Right ventricle myocardium inferior (tissue), 1 donor: ENCODE results near the gene RFX7. TPM values are rescaled to one million over a fixed set of nuclear protein-coding genes. Genes with fewer than 3 reads are reported as not detected.

Experiments
- ATAC-seq: fragments of 200-7000 bp; cut with Tn5 transposase; one replicate; pipeline ENCODE4 v1.9.1; 2020; ENCODE audit warnings: mild to moderate bottlenecking, moderate library complexity
- DNase-seq: peaks from one replicate; pipeline ENCODE4 v3.0.0; 2021; ENCODE audit errors: missing footprints
- intact Hi-C: fragments of 100-400 bp; cut with DNase I; formaldehyde crosslinking; loops from one replicate; pipeline ENCODE4 v1.11.0; 2022
- total RNA-seq: library from RNA; stranded (reverse); fragmentation: NEBNext Ultra II Directional; extraction: Animal tissue kit (Norgen Biotek cat#: 25700); gene quantifications from one replicate; pipeline ENCODE4 v1.2.1, GENCODE V29; 2021
- donor health status: DM: no; HTN: yes; CAD: no; lungs with severe emphysema.

Gene RFX7
- total RNA-seq, 1 donor from 2014 or later, result 5.8 TPM

GRCh38 chr15:56077081-56077480, 166.6 kb downstream of the RFX7 start:
- ATAC-seq (no peak), DNase-seq (no peak)
- intact Hi-C loops, result no loop called here

GRCh38 chr15:56076640-56077039, 167.0 kb downstream of the RFX7 start:
- ATAC-seq (no peak), DNase-seq (no peak)
- intact Hi-C loops, result no loop called here

DNA sequence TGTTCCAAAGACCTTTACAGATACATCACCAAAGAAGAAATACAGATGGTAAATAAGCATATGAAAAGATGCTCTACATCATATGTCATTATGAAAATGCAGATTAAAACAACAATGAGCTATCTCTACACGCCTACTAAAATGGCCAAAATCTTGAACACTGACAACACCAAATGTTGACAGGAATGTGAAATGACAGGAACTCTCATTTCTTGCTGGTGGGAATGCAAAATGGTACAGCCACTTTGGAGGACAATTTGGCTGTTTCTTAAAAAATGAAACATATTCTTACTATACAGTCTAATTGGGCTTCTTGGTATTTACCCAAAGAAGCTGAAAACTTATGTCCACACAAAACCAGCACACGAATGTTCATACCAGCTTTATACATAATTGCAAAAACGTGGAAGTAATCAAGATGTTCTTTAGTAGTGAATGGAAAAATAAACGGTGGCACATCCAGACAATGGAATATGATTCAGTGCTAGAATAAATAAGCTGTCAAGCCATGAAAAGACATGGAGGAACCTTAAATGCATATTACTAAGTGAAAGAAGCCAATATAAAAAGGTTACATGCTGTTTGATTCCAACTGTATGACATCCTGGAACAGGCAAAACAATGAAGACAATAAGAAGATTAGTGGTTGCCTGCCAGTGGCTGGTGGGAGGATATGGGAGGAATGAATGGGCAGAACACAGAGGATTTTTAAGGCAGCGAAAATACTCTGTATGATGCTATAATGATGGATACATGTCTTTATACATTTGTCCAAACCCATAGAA, 169.0 kb downstream of the RFX7 start:
- DNase-seq, result no peak
- intact Hi-C loops, result no loop called here
- ATAC-seq, result no peak

GRCh38 chr15:56064152-56064551, 179.5 kb downstream of the RFX7 start:
- intact Hi-C loops, result no loop called here
- DNase-seq (no peak), ATAC-seq (no peak)

DNA sequence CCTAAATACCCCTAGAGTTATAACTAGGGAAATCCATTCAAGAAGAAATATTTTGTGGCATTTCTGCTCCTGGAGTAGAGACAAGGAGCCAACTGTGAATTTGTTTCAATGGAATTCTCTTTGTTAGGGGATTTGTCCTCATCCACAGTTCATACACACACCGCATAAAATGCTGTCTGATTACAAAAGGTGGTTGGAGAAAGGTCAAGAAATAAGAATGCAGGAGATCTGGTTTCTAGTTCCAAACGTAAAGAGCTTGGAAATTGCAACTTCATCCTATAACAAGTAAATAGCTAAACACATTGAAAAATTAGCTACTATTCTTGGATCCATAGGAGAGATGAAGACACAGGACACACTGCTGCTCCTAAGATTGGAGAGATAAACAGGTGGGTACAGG, 184.0 kb downstream of the RFX7 start:
- DNase-seq (no peak), ATAC-seq (no peak)
- intact Hi-C loops, result no loop called here

GRCh38 chr15:56058986-56059385, 184.7 kb downstream of the RFX7 start:
- ATAC-seq, result no peak
- DNase-seq, result no peak
- intact Hi-C loops, result no loop called here

DNA sequence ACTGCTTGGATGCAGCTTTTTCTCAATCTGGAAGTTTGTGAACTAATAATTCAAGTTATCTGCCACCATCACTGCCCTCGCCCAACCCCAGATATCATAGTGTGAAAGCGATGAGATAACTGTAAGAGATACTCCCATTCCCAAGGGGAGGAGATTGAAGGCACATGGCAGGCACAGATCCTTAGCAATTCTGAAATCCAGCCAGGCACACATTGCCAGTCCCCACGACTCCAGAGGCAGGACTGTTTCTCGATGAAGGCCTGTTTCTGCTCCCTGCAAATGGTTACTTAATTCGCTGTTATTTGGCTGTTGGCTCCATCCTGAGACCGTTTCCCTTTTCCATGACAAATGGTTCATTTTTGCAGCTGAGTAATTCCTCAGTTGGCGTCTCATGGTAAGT, 187.1 kb downstream of the RFX7 start:
- ATAC-seq (no peak), DNase-seq (no peak)
- intact Hi-C loops, result no loop called here

DNA sequence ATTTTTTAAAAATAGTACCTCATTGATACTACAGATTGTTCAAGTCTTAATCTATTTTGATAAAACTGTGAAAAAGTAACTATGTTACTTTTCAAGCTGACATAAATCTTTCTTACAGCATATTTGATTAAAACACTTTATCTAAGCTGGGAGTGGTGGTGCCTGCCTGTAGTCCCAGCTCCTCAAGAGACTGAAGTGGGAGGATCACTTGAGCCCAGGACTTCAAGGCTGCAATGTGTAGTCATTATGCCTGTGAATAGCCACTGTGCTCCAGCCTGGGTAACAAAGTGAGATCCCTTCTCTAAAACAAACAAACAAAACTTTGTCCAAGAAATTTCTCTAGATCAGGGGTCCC, 190.7 kb downstream of the RFX7 start:
- intact Hi-C loops, result loop anchor here (5.0 kb wide), 1 partner anchor 61 kb away; the partner anchor contains the start of gene NEDD4

GRCh38 chr15:56052395-56053045, 191.2 kb downstream of the RFX7 start:
- intact Hi-C loops, result loop anchor here (5.0 kb wide), 1 partner anchor 60 kb away; the partner anchor contains the start of gene NEDD4
- ATAC-seq, result no peak
- no peak for DNase-seq

More for the DNA sequence above, 190.7 kb downstream of the RFX7 start:
- ATAC-seq (no peak), DNase-seq (no peak)

DNA sequence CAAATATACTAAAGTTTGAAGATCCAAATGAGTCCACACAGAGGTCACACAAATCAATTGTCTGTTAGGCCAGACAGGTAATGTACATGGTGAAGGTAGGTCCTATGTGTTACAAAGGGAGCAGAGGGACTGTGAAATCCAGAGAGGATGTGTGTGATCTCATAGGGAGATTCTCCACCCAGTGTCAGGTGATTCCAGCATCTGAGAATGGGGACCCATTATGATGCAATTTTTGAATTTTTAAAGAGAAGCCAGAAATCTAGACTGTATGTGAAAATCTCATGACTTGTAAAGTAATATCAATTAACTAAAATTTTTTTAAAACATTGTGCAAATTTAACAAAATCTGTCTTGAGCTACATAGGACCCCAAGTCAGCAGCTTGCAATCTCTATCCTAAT, 192.0 kb downstream of the RFX7 start:
- DNase-seq, result no peak
- intact Hi-C loops, result loop anchor here (5.0 kb wide), 1 partner anchor 59 kb away; the partner anchor contains the start of gene NEDD4
- no peak for ATAC-seq

GRCh38 chr15:56049577-56049976, 194.1 kb downstream of the RFX7 start:
- ATAC-seq, result no peak
- intact Hi-C loops, result no loop called here
- no peak for DNase-seq

DNA sequence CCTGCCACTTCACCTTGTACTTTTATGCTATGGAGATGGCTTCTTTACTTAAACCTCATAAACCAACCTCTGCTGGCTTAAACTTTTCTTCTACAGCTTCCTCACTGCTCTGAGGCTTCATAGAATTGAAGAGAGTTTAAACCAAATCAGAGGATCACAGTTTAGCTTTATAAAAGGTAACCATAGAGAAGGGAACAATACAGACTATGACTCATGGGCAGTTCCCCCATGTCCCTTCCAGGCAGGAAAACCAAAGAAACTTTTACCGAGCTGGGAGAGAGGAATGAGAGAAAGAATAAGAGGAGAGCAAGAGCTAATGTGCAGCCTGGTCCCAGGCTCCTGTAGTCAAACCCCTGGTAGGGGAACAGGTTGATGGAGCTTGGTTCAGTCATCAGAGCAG, 196.3 kb downstream of the RFX7 start:
- intact Hi-C loops, result no loop called here
- ATAC-seq, result no peak
- no peak for DNase-seq

GRCh38 chr15:56045068-56045748, 198.5 kb downstream of the RFX7 start:
- intact Hi-C loops, result no loop called here
- DNase-seq, result no peak
- no peak for ATAC-seq

DNA sequence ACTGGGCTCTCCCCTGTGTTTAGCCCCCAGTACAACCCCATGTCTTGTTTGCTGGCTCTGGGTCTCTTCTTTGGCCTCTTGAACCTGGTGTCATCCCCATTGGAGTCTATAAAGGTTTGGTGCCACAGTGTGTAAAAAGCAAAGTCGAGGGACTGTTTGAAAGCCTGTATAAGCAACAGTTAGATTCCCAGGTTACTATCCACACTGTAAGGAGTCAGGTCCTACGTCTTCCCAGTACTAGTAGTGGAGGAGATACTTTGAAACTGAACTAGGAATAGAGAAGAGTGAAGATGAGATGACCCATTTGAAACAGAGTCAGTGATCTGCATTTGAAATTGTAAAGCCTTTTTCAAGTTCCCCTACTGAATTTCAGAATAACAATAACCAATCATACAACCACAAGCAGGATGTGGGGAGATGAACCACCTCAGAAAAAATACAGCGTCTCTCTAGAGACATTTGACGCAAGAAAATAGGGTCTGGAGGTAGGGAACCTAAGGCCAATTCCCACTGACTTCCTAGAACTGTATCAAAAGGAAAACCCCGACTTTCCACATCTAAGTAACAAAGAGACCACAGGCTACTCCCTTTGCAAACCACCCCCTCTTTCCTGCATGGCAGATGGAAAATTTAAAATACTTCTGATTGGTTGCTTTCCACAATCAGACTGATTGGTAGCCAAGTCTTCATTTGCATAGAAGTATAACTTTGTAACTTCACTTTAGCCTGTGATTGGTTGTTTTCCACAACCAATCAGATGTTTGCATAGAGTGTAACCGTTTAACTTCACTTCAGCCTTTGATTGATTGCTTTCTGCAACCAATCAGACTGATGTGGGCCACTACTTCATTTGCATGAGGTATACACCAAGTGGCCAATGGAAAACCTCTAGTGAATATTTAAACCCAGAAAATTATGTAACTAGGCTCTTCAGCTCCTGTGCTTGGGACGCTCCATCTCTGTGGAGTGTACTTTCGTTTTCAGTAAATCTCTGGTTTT, 200.4 kb downstream of the RFX7 start:
- DNase-seq (no peak), ATAC-seq (no peak)
- intact Hi-C loops, result no loop called here

- ATAC-seq (no peak), DNase-seq (no peak)
- intact Hi-C loops, result no loop called here
Measured at GRCh38 chr15:56042498-56042897, 201.2 kb downstream of the RFX7 start.

DNA sequence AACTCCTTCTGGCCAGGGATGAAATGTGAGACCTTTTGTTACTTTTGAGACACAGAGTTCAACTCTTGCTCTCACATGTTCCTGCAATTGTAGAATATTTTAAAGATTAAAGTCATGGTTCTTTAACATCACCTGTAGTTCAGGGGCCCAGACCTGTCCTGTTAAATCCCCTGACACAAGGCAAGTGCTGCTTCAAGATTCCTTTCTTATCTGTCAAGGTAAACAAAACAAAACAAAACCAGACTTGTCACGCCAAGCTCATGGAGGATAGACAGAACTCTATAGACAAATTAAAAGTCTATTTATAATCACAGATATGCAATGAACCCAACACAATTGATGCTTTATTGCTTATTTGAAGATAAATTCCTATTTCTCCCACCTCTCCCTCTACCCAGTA, 201.6 kb downstream of the RFX7 start:
- ATAC-seq (no peak), DNase-seq (no peak)
- intact Hi-C loops, result no loop called here

- peak; percentile 44 for ATAC-seq
- no peak for DNase-seq
- intact Hi-C loops, result no loop called here
Measured at GRCh38 chr15:56040081-56041035, 203.3 kb downstream of the RFX7 start.

GRCh38 chr15:56038707-56039106, 205.0 kb downstream of the RFX7 start:
- ATAC-seq (no peak), DNase-seq (no peak)
- intact Hi-C loops, result loop anchor here (5.0 kb wide), 1 partner anchor 46 kb away; the partner anchor contains the start of gene NEDD4
